HepG2 (cell line): ENCODE results near the gene C20orf141. TPM values are rescaled to one million over a fixed set of nuclear protein-coding genes. Genes with fewer than 3 reads are reported as not detected.

Experiments
- ARNT2 ChIP-seq: sonication (generic); formaldehyde crosslinking; IDR thresholded peaks from 2 replicates; pipeline ENCODE4 v1.8.0; 2022; ENCODE audit warnings: mild to moderate bottlenecking, low read depth, missing genetic modification reagents, moderate library complexity
- ATF6 ChIP-seq: sonication (generic); formaldehyde crosslinking; conservative IDR thresholded peaks from 2 replicates; pipeline ENCODE4 v1.4.0; 2020; ENCODE audit warnings: missing genetic modification reagents
- ATRX ChIP-seq: sonication (generic); formaldehyde crosslinking; IDR thresholded peaks from 2 replicates; pipeline ENCODE4 v1.4.0; 2020; ENCODE audit warnings: missing genetic modification reagents, borderline replicate concordance
- CREB1 ChIP-seq, 2 experiments: fragments of 450-650 bp in 1 of 2; IDR thresholded peaks; 2 replicates each; pipeline ENCODE4 v1.6.1; 2016 to 2017; ENCODE audit warnings: control low read depth in 1 of 2, mild to moderate bottlenecking in 1 of 2, missing compliant biosample characterization in 1 of 2, missing genetic modification characterization in 1 of 2
- FLYWCH1 ChIP-seq: sonication (generic); formaldehyde crosslinking; IDR thresholded peaks from 2 replicates; pipeline ENCODE4 v1.8.1; 2023; ENCODE audit warnings: mild to moderate bottlenecking, missing genetic modification reagents
- FOXJ3 ChIP-seq: sonication (generic); formaldehyde crosslinking; IDR thresholded peaks from 2 replicates; pipeline ENCODE4 v1.4.0; 2020; ENCODE audit warnings: missing genetic modification reagents, mild to moderate bottlenecking, borderline replicate concordance
- FOXP4 ChIP-seq: sonication (generic); formaldehyde crosslinking; IDR thresholded peaks from 2 replicates; pipeline ENCODE4 v1.4.0; 2020; ENCODE audit warnings: missing genetic modification reagents
- HOXA9 ChIP-seq: sonication (generic); formaldehyde crosslinking; IDR thresholded peaks from 2 replicates; pipeline ENCODE4 v1.8.1; 2022; ENCODE audit warnings: missing genetic modification reagents, mild to moderate bottlenecking, moderate library complexity, borderline replicate concordance
- MEF2D ChIP-seq: sonication (generic); formaldehyde crosslinking; IDR thresholded peaks from 2 replicates; pipeline ENCODE4 v1.5.1; 2020; ENCODE audit warnings: mild to moderate bottlenecking, missing genetic modification reagents
- MEIS2 ChIP-seq: sonication (generic); formaldehyde crosslinking; IDR thresholded peaks from 2 replicates; pipeline ENCODE4 v1.9.0; 2021; ENCODE audit warnings: mild to moderate bottlenecking, missing genetic modification reagents
- PAWR ChIP-seq: sonication (generic); formaldehyde crosslinking; IDR thresholded peaks from 2 replicates; pipeline ENCODE4 v1.4.0; 2020; ENCODE audit warnings: missing genetic modification reagents, mild to moderate bottlenecking, borderline replicate concordance
- PRMT3 ChIP-seq: sonication (generic); formaldehyde crosslinking; IDR thresholded peaks from 2 replicates; pipeline ENCODE4 v1.8.1; 2022; ENCODE audit warnings: low read depth, mild to moderate bottlenecking, moderate library complexity, missing genetic modification reagents, borderline replicate concordance
- RORA ChIP-seq: sonication (generic); formaldehyde crosslinking; IDR thresholded peaks from 2 replicates; pipeline ENCODE4 v1.5.0; 2020; ENCODE audit warnings: mild to moderate bottlenecking, missing genetic modification reagents, moderate library complexity
- SKI ChIP-seq: fragments of 450-650 bp; IDR thresholded peaks from one replicate; pipeline ENCODE4 v1.6.1; 2018; ENCODE audit warnings: mild to moderate bottlenecking; ENCODE audit not compliant: partially characterized antibody
- SP4 ChIP-seq: sonication (generic); formaldehyde crosslinking; IDR thresholded peaks from 2 replicates; pipeline ENCODE4 v1.8.1; 2023; ENCODE audit warnings: mild to moderate bottlenecking, missing genetic modification reagents
- ZBTB14 ChIP-seq: sonication (generic); formaldehyde crosslinking; IDR thresholded peaks from 2 replicates; pipeline ENCODE4 v1.4.0; 2020; ENCODE audit warnings: missing genetic modification reagents
- ZBTB38 ChIP-seq: sonication (generic); formaldehyde crosslinking; IDR thresholded peaks from 2 replicates; pipeline ENCODE4 v1.5.1; 2020; ENCODE audit warnings: mild to moderate bottlenecking, missing genetic modification reagents
- ZEB1 ChIP-seq: IDR thresholded peaks from 2 replicates; pipeline ENCODE4 v1.6.1; 2012; ENCODE audit warnings: mild to moderate bottlenecking, low read depth, inconsistent platforms; ENCODE audit not compliant: insufficient replicate concordance
- ZFP36 ChIP-seq: fragments of 150-350 bp; IDR thresholded peaks from 2 replicates; pipeline ENCODE4 v1.6.1; 2018; ENCODE audit warnings: borderline replicate concordance, low read length, low read depth; ENCODE audit not compliant: partially characterized antibody
- ZNF205 ChIP-seq: IDR thresholded peaks from 2 replicates; pipeline ENCODE4 v1.6.1; 2018; ENCODE audit warnings: missing biosample characterization, missing genetic modification reagents
- ZNF451 ChIP-seq: sonication (generic); formaldehyde crosslinking; IDR thresholded peaks from 2 replicates; pipeline ENCODE4 v1.5.0; 2020; ENCODE audit warnings: mild to moderate bottlenecking, missing genetic modification reagents
- ZNF597 ChIP-seq: sonication (generic); formaldehyde crosslinking; IDR thresholded peaks from 2 replicates; pipeline ENCODE4 v1.5.0; 2020; ENCODE audit warnings: missing genetic modification reagents
- ZNF672 ChIP-seq: sonication (generic); formaldehyde crosslinking; IDR thresholded peaks from 2 replicates; pipeline ENCODE4 v1.8.1; 2022; ENCODE audit warnings: missing genetic modification reagents
- polyA plus RNA-seq, 8 experiments: library from polyadenylated mRNA; depleted of rRNA in 3 of 8; stranded (reverse) in 7 of 8; unstranded in 1 of 8; fragments of >200 nt; fragmentation: Illumina TruSeq in 4 of 8; extraction: Trizol in 4 of 8; gene quantifications; 2 replicates each; pipeline versions ENCODE4 v1.2.1 to v1.2.3, GENCODE V29; 2011 to 2016; ENCODE audit warnings: low read depth in 4 of 8, missing spikeins in 1 of 8, mixed read lengths in 1 of 8; ENCODE audit not compliant: insufficient read depth in 1 of 8
- total RNA-seq, 5 experiments: library from RNA; depleted of rRNA; stranded (reverse); fragments of >200 nt; fragmentation: Illumina TruSeq; extraction: Trizol; gene quantifications; 2 replicates each; pipeline ENCODE4 v1.2.3, GENCODE V29; 2016; ENCODE audit warnings: low read depth in 1 of 5

The C20orf141 gene
- total and polyA plus RNA-seq, 2 of the 13 experiments (the other 11 are each of a cell fraction or from before 2014, with no cell fraction given): not detected

- peak; percentile 96; the same call in 1 of the 2 replicates for TF ChIP-seq HOXA9 (CRISPR knock-in tag)
- TF ChIP-seq ZNF672: no peak
- TF ChIP-seq PAWR (CRISPR knock-in tag): peak; percentile 95; the same call in 1 of the 2 replicates
- TF ChIP-seq FOXJ3: no peak
- TF ChIP-seq ZEB1: peak; percentile 19
- peak; percentile 76 for TF ChIP-seq MEIS2 (CRISPR knock-in tag)
- TF ChIP-seq FOXP4 (CRISPR knock-in tag): peak; percentile 46
- TF ChIP-seq ZNF451 (CRISPR knock-in tag): peak; percentile 99
- peak; percentile 96; the same call in 1 of the 2 replicates for TF ChIP-seq ARNT2 (CRISPR knock-in tag)
- no peak for TF ChIP-seq FLYWCH1
- 0 out of 2 replicates have a peak, but pooled peaks have one; percentile 26 for TF ChIP-seq PRMT3 (CRISPR knock-in tag)
- TF ChIP-seq ZNF205 (CRISPR knock-in tag): peak; percentile 93; the same call in 1 of the 2 replicates
- TF ChIP-seq SKI: no peak
- peak; percentile 44; the same call in 1 of the 2 replicates for TF ChIP-seq ZBTB14
- TF ChIP-seq MEF2D (CRISPR knock-in tag): peak; percentile 33; the same call in 1 of the 2 replicates
- TF ChIP-seq RORA (CRISPR knock-in tag): no peak
- peak; percentile 97 for TF ChIP-seq ZBTB38 (CRISPR knock-in tag)
- TF ChIP-seq ATRX (CRISPR knock-in tag): no peak
- TF ChIP-seq CREB1 (IDR thresholded peaks at IDR 0.05): 0 out of 2 replicates have a peak, but pooled peaks have one; percentile 22
- no peak for TF ChIP-seq CREB1 (CRISPR knock-in tag; IDR thresholded peaks at IDR 0.05)
- 0 out of 2 replicates have a peak, but pooled peaks have one; percentile 56 for TF ChIP-seq SP4 (CRISPR knock-in tag)
- TF ChIP-seq ATF6: no peak
- TF ChIP-seq ZNF597 (CRISPR knock-in tag): no peak
- TF ChIP-seq ZFP36: no peak
These were observed 25.6 kb downstream of the C20orf141 start, which contains the start of the genes PCED1A and VPS16 (continued) for GRCh38 chr20:2840138-2840966.
